Measurements from ENCODE around the gene PLD1. TPM values are rescaled to one million over a fixed set of nuclear protein-coding genes. Genes with fewer than 3 reads are reported as not detected.
"Not testable (repeated sequence)": the region's sequence is repeated elsewhere in the genome, so short reads cannot be mapped to it uniquely, and the experiment has no call there.

The PLD1 gene
- total RNA-seq, 1 donor from 2014 or later: 31.3 TPM

DNA sequence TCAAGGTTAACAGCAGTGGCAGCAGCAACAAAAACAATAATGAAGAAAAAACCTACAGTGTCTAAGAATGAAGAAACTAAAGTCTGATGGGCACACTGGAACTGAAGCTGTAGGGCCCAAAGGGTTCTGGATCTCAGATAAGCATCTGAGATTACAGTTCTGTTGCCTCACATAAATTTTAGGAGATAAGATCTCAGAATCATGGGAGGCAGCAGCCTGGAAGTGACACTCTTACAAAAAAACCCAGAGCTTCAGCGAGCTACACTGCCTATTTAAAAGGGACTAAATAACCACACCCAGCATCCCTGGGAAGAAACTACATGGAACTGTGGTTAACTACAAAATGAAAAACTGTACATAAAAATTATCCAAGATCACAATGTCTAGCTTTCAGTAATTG is 61.2 kb downstream of the PLD1 start:
- Histone ChIP-seq H3K9me3 (ENCODE audit: control insufficient read depth in 3 of 3, low read length in 3 of 3) (no peaks in the 10 kb centered on the region), H3K4me3 (ENCODE audit: low read length in 3 of 3) (no peak overlapping the region), H3K36me3 (ENCODE audit: control insufficient read depth in 3 of 3, insufficient read depth in 3 of 3, low read length in 3 of 3) (no peaks in the 10 kb centered on the region), H3K9ac (ENCODE audit: low read depth in 1 of 3, low read length in 3 of 3) (no peak overlapping the region), H3K27me3 (ENCODE audit: control insufficient read depth in 3 of 3, insufficient read depth in 3 of 3, low read length in 3 of 3) (no peaks in the 10 kb centered on the region), H3K27ac (ENCODE audit: low read depth, low read length) (no peak overlapping the region), H3K4me1 (ENCODE audit: control insufficient read depth in 3 of 3, insufficient read depth in 3 of 3, low read length in 3 of 3) (peaks cover 0 to 20% (median 5%) of the 10 kb centered on the region in 3 donors)

- Histone ChIP-seq H3K4me1 (ENCODE audit: control insufficient read depth in 3 of 3, insufficient read depth in 3 of 3, low read length in 3 of 3) (peaks cover 0 to 27% (median 13%) of the 10 kb centered on the region in 3 donors), H3K27ac (ENCODE audit: low read depth, low read length) (no peak overlapping the region), H3K36me3 (ENCODE audit: control insufficient read depth in 3 of 3, insufficient read depth in 3 of 3, low read length in 3 of 3) (no peaks in the 10 kb centered on the region), H3K27me3 (ENCODE audit: control insufficient read depth in 3 of 3, insufficient read depth in 3 of 3, low read length in 3 of 3) (no peaks in the 10 kb centered on the region), H3K9ac (ENCODE audit: low read depth in 1 of 3, low read length in 3 of 3) (no peak overlapping the region), H3K9me3 (ENCODE audit: control insufficient read depth in 3 of 3, low read length in 3 of 3) (no peaks in the 10 kb centered on the region), H3K4me3 (ENCODE audit: low read length in 3 of 3) (no peak overlapping the region)
Observed at GRCh38 chr3:171748064-171748924, 62.0 kb downstream of the PLD1 start.

GRCh38 chr3:171747223-171747920 is 62.9 kb downstream of the PLD1 start:
- Histone ChIP-seq H3K4me3 (ENCODE audit: low read length in 3 of 3) (no peak overlapping the region), H3K9me3 (ENCODE audit: control insufficient read depth in 3 of 3, low read length in 3 of 3) (no peaks in the 10 kb centered on the region), H3K9ac (ENCODE audit: low read depth in 1 of 3, low read length in 3 of 3) (no peak overlapping the region), H3K36me3 (ENCODE audit: control insufficient read depth in 3 of 3, insufficient read depth in 3 of 3, low read length in 3 of 3) (no peaks in the 10 kb centered on the region), H3K27ac (ENCODE audit: low read depth, low read length) (no peak overlapping the region), H3K27me3 (ENCODE audit: control insufficient read depth in 3 of 3, insufficient read depth in 3 of 3, low read length in 3 of 3) (no peaks in the 10 kb centered on the region), H3K4me1 (ENCODE audit: control insufficient read depth in 3 of 3, insufficient read depth in 3 of 3, low read length in 3 of 3) (peaks cover 0 to 24% (median 13%) of the 10 kb centered on the region in 3 donors)

DNA sequence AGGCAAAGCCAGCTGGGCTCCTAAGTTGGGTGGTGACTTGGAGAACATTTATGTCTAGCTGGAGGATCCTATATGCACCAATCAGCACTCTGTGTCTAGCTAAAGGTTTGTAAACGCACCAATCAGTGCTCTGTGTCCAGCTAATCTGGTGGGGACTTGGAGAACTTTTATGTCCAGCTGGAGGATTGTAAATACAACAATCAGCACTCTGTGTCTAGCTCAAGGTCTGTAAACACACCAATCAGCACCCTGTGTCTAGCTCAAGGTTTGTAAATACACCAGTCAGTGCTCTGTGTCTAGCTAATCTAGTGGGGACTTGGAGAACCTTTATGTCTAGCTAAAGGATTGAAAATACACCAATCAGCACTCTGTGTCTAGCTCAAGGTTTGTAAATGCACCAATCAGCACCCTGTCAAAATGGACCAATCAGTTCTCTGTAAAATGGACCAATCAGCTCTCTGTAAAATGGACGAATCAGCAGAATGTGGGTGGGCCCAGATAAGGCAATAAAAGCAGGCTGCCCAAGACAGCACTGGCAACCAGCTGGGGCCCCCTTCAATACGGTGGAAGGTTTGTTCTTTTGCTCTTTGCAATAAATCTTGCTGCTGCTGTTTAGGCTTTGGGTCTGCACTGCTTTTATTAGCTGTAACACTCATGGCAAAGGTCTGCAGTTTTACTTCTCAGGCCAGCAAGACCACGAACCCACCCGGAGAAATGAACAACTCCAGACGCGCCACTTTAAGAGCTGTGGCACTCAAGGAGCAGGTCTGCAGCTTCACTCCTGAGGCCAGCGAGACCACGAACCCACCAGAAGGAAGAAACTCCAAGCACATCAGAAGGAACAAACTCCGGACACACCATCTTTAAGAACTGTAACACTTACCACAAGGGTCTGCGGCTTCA is 63.7 kb downstream of the PLD1 start:
- not testable (repeated sequence) for H3K36me3 ChIP-seq (ENCODE audit: control insufficient read depth in 3 of 3, insufficient read depth in 3 of 3, low read length in 3 of 3); H3K9me3 ChIP-seq (ENCODE audit: control insufficient read depth in 3 of 3, low read length in 3 of 3); H3K27me3 ChIP-seq (ENCODE audit: control insufficient read depth in 3 of 3, insufficient read depth in 3 of 3, low read length in 3 of 3); H3K27ac ChIP-seq (ENCODE audit: low read depth, low read length); H3K9ac ChIP-seq (ENCODE audit: low read depth in 1 of 3, low read length in 3 of 3); H3K4me3 ChIP-seq (ENCODE audit: low read length in 3 of 3)
- H3K4me1 ChIP-seq (ENCODE audit: control insufficient read depth in 3 of 3, insufficient read depth in 3 of 3, low read length in 3 of 3): peaks cover 0 to 24% (median 13%) of the 10 kb centered on the region in 3 donors

- Histone ChIP-seq H3K36me3 (ENCODE audit: control insufficient read depth in 3 of 3, insufficient read depth in 3 of 3, low read length in 3 of 3) (no peaks in the 10 kb centered on the region), H3K4me1 (ENCODE audit: control insufficient read depth in 3 of 3, insufficient read depth in 3 of 3, low read length in 3 of 3) (peaks cover 0 to 24% (median 13%) of the 10 kb centered on the region in 3 donors), H3K27ac (ENCODE audit: low read depth, low read length) (no peak overlapping the region), H3K9ac (ENCODE audit: low read depth in 1 of 3, low read length in 3 of 3) (no peak overlapping the region), H3K27me3 (ENCODE audit: control insufficient read depth in 3 of 3, insufficient read depth in 3 of 3, low read length in 3 of 3) (no peaks in the 10 kb centered on the region), H3K9me3 (ENCODE audit: control insufficient read depth in 3 of 3, low read length in 3 of 3) (no peaks in the 10 kb centered on the region), H3K4me3 (ENCODE audit: low read length in 3 of 3) (no peak overlapping the region)
Observed at GRCh38 chr3:171745577-171746319, 64.5 kb downstream of the PLD1 start.

DNA sequence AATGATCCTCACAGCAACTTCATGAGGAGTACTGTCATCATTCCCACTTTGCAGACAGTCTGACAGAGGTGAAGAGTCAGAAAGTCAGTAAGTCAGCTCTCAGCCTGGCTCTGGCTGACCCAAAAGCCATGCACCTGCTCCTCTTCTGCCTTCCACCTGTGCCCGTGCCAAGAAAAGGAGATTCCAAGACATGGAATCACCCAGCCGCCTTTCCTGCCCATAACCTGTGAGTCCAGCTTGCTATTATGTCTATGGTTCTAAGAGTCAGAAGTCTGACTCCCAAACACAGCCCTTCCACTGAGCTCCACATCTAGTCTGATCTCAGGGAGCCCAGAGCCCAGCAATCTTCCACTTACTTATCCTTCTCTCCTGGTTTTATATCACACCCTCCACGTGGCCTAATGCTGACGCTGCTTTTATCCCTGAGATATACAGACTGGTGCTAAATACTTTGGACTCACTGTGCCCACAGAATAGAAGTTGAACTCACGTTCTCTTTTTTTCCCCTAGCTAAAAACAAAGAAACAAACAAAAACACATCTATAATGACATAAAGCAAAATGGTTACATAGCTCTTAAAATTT is 66.0 kb downstream of the PLD1 start:
- H3K9ac ChIP-seq (ENCODE audit: low read depth in 1 of 3, low read length in 3 of 3): no peak overlapping the region
- no peaks in the 10 kb centered on the region for H3K9me3 ChIP-seq (ENCODE audit: control insufficient read depth in 3 of 3, low read length in 3 of 3)
- no peak overlapping the region for H3K4me3 ChIP-seq (ENCODE audit: low read length in 3 of 3)
- H3K27me3 ChIP-seq (ENCODE audit: control insufficient read depth in 3 of 3, insufficient read depth in 3 of 3, low read length in 3 of 3): no peaks in the 10 kb centered on the region
- H3K4me1 ChIP-seq (ENCODE audit: control insufficient read depth in 3 of 3, insufficient read depth in 3 of 3, low read length in 3 of 3): peaks cover 0 to 24% (median 13%) of the 10 kb centered on the region in 3 donors
- no peak overlapping the region for H3K27ac ChIP-seq (ENCODE audit: low read depth, low read length)
- H3K36me3 ChIP-seq (ENCODE audit: control insufficient read depth in 3 of 3, insufficient read depth in 3 of 3, low read length in 3 of 3): no peaks in the 10 kb centered on the region

DNA sequence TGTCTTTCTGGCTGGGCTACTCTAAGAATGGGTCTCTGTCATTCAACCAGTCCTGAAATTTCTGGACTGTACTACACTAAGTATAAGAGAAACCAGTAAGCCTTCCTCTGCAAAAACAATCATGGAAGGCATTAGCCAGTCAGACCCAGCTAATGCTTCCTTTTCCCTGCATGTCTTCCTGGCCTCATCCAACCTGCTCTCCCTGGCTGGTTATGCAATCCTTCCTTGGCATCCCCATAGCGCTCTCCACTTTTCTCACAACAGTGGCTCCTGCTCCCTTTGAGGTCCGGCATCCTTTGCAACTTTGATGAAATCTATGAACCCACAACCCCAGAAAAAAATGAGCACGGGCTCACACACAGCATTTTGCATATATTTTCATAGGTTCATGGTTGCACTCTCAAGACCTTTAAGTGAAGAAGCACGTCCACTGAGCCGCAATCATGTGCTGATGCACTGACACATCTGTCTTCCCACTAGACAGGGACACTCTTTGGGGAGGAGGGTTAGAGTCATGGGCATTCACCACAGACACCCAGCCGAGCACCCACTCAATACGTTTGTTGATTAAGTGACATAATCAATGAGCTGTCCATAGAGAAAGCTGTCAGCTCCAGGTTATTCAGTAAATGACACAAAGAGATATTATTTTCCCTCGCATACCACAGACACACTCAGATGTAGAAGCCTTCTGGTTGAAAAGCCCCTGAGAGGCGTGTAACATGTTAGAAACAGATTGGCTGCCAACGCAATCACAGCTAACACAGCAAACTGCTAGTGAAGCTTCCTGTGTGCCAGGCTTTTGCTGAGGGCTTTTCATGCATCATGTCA is 66.7 kb downstream of the PLD1 start:
- Histone ChIP-seq H3K27ac (ENCODE audit: low read depth, low read length) (no peak overlapping the region), H3K36me3 (ENCODE audit: control insufficient read depth in 3 of 3, insufficient read depth in 3 of 3, low read length in 3 of 3) (no peaks in the 10 kb centered on the region), H3K9ac (ENCODE audit: low read depth in 1 of 3, low read length in 3 of 3) (no peak overlapping the region), H3K27me3 (ENCODE audit: control insufficient read depth in 3 of 3, insufficient read depth in 3 of 3, low read length in 3 of 3) (no peaks in the 10 kb centered on the region), H3K4me3 (ENCODE audit: low read length in 3 of 3) (no peak overlapping the region), H3K9me3 (ENCODE audit: control insufficient read depth in 3 of 3, low read length in 3 of 3) (no peaks in the 10 kb centered on the region), H3K4me1 (ENCODE audit: control insufficient read depth in 3 of 3, insufficient read depth in 3 of 3, low read length in 3 of 3) (peaks cover 0 to 17% (median 12%) of the 10 kb centered on the region in 3 donors)

DNA sequence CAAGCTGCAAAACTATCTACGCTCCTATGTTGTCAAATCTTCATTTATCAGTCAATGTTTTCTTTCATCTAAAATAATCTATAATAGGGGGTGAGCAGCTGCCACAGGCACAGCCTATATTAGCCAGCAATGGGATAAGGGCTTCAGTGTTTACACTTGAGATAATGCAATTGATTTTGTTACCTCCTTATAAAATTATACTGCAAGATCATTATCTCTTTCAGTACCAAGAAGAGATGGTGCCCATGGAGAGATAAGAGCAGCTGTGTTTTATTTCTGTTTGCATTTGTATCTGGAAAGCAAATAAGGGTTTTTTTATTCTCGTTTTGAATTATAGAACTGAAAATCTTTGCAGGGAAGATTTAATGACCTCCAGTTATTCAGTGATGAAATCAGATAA is 68.9 kb downstream of the PLD1 start:
- H3K4me3 ChIP-seq (ENCODE audit: low read length in 3 of 3): no peak overlapping the region
- no peaks in the 10 kb centered on the region for H3K36me3 ChIP-seq (ENCODE audit: control insufficient read depth in 3 of 3, insufficient read depth in 3 of 3, low read length in 3 of 3)
- H3K4me1 ChIP-seq (ENCODE audit: control insufficient read depth in 3 of 3, insufficient read depth in 3 of 3, low read length in 3 of 3): peaks cover 0 to 9% (median 9%) of the 10 kb centered on the region in 3 donors
- no peak overlapping the region for H3K27ac ChIP-seq (ENCODE audit: low read depth, low read length)
- no peaks in the 10 kb centered on the region for H3K27me3 ChIP-seq (ENCODE audit: control insufficient read depth in 3 of 3, insufficient read depth in 3 of 3, low read length in 3 of 3)
- H3K9me3 ChIP-seq (ENCODE audit: control insufficient read depth in 3 of 3, low read length in 3 of 3): no peaks in the 10 kb centered on the region
- H3K9ac ChIP-seq (ENCODE audit: low read depth in 1 of 3, low read length in 3 of 3): no peak overlapping the region

Data from skeletal muscle tissue (tissue), 4 donors.